Ishikawa (cell line): ENCODE data around the gene SV2B.

Experiments
- CEBPB ChIP-seq: IDR thresholded peaks from 2 replicates; pipeline ENCODE4 v1.6.1; 2012
- CREB1 ChIP-seq: IDR thresholded peaks from 2 replicates; pipeline ENCODE4 v1.6.1; 2012; ENCODE audit warnings: low read depth
- EGR1 ChIP-seq: IDR thresholded peaks from 2 replicates; pipeline ENCODE4 v1.6.1; 2012
- EP300 ChIP-seq: IDR thresholded peaks from 2 replicates; pipeline ENCODE4 v1.6.1; 2012; ENCODE audit warnings: borderline replicate concordance
- FOXM1 ChIP-seq: IDR thresholded peaks from 2 replicates; pipeline ENCODE4 v1.6.1; 2012; ENCODE audit warnings: low read depth, borderline replicate concordance
- MAX ChIP-seq: IDR thresholded peaks from 2 replicates; pipeline ENCODE4 v1.6.1; 2012
- NFIC ChIP-seq: IDR thresholded peaks from 2 replicates; pipeline ENCODE4 v1.6.1; 2012
- RAD21 ChIP-seq: IDR thresholded peaks from 2 replicates; pipeline ENCODE4 v1.6.1; 2012; ENCODE audit warnings: low read depth
- REST ChIP-seq: IDR thresholded peaks from 2 replicates; pipeline ENCODE4 v1.6.1; 2012; ENCODE audit warnings: low read depth, mild to moderate bottlenecking
- TAF1 ChIP-seq: IDR thresholded peaks from 2 replicates; pipeline ENCODE4 v1.6.1; 2012; ENCODE audit warnings: low read depth, mild to moderate bottlenecking
- TCF12 ChIP-seq: IDR thresholded peaks from 2 replicates; pipeline ENCODE4 v1.6.1; 2012; ENCODE audit warnings: low read depth
- TEAD4 ChIP-seq: IDR thresholded peaks from 2 replicates; pipeline ENCODE4 v1.6.1; 2012
- USF1 ChIP-seq: IDR thresholded peaks from 2 replicates; pipeline ENCODE4 v1.6.1; 2012
- YY1 ChIP-seq: IDR thresholded peaks from 2 replicates; pipeline ENCODE4 v1.6.1; 2012; ENCODE audit warnings: low read depth
- ZBTB7A ChIP-seq: IDR thresholded peaks from 2 replicates; pipeline ENCODE4 v1.6.1; 2012; ENCODE audit warnings: low read depth

The SV2B gene

GRCh38 chr15:91263632-91264531 lies 163.8 kb downstream of the SV2B start:
- TF ChIP-seq CREB1 (no peak), TCF12 (no peak), USF1 (no peak), EGR1 (no peak), EP300 (no peak), REST (no peak), TAF1 (no peak), MAX (no peak), FOXM1 (no peak), TEAD4 (no peak)

GRCh38 chr15:91264651-91265351 lies 164.7 kb downstream of the SV2B start:
- no peak for TF ChIP-seq RAD21
- TF ChIP-seq YY1: no peak
- no peak for TF ChIP-seq ZBTB7A
- TF ChIP-seq TEAD4: no peak
- no peak for TF ChIP-seq CREB1
- TF ChIP-seq MAX: no peak
- TF ChIP-seq FOXM1: no peak
- no peak for TF ChIP-seq EGR1
- TF ChIP-seq NFIC: no peak
- no peak for TF ChIP-seq EP300
- no peak for TF ChIP-seq CEBPB
- TF ChIP-seq TCF12: no peak
- TF ChIP-seq USF1: no peak
- no peak for TF ChIP-seq TAF1
- TF ChIP-seq REST: no peak

GRCh38 chr15:91265416-91265940 lies 165.4 kb downstream of the SV2B start:
- no peak for TF ChIP-seq USF1
- TF ChIP-seq TEAD4: no peak
- no peak for TF ChIP-seq REST

GRCh38 chr15:91268510-91268909 lies 168.5 kb downstream of the SV2B start:
- TF ChIP-seq CEBPB (no peak), MAX (no peak), YY1 (peak; percentile 80), CREB1 (no peak)
